Colonic mucosa (tissue), 4 donors: ENCODE results near the gene S100B. TPM values are rescaled to one million over a fixed set of nuclear protein-coding genes. Genes with fewer than 3 reads are reported as not detected.

Experiments
- DNase-seq: peaks from one replicate; pipeline ENCODE4 v3.0.0-alpha.2; 2020
- H3K27ac ChIP-seq: fragments of 200-600 bp; one replicate; pipeline ENCODE4 v1.8.0; 2021
- H3K27me3 ChIP-seq: fragments of 200-600 bp; one replicate; pipeline ENCODE4 v1.8.0; 2021
- H3K36me3 ChIP-seq: fragments of 200-600 bp; one replicate; pipeline ENCODE4 v1.8.0; 2021
- H3K4me1 ChIP-seq: fragments of 200-600 bp; one replicate; pipeline ENCODE4 v1.8.0; 2021; ENCODE audit warnings: mild to moderate bottlenecking
- H3K4me3 ChIP-seq: fragments of 200-600 bp; one replicate; pipeline ENCODE4 v1.8.0; 2021
- H3K9ac ChIP-seq, 2 donors: one replicate each; pipeline ENCODE4 v1.7.0; 2013; ENCODE audit warnings: control low read depth in 2 of 2, low read depth in 2 of 2, low read length in 2 of 2
- H3K9me3 ChIP-seq: fragments of 200-600 bp; one replicate; pipeline ENCODE4 v1.8.0; 2021
- intact Hi-C: fragments of 100-400 bp; cut with DNase I; formaldehyde crosslinking; loops from one replicate; pipeline ENCODE4 v1.14.1; 2022
- total RNA-seq, 2 donors: library from RNA; stranded (reverse); fragmentation: NEBNext Ultra II Directional in 1 of 2; extraction: Animal tissue kit (Norgen Biotek cat#: 25700) in 1 of 2; gene quantifications; one replicate each; pipeline ENCODE4 v1.2.1, GENCODE V29; 2021
- TF ChIP-seq, protein P1 (sequence below): fragments of 200-600 bp; IDR thresholded peaks from one replicate; pipeline ENCODE4 v1.8.0; 2022; ENCODE audit warnings: antibody characterized with exemption, mild to moderate bottlenecking
- donor health status: healthy.
- donor health status: DM: no; HTN: no; CAD: no.
- donor health status: DM: no; HTN: no; CAD: no.

The S100B gene
- total RNA-seq, 2 donors from 2014 or later: 3.3 to 8.2 TPM

- intact Hi-C loops: no loop called here
- H3K36me3 ChIP-seq: peaks cover 5% of the 10 kb centered on the region
- H3K4me3 ChIP-seq: no peak overlapping the region
- H3K9me3 ChIP-seq: no peaks in the 10 kb centered on the region
- no peaks in the 10 kb centered on the region for H3K4me1 ChIP-seq
- no peak for DNase-seq
- TF ChIP-seq, protein P1, sequence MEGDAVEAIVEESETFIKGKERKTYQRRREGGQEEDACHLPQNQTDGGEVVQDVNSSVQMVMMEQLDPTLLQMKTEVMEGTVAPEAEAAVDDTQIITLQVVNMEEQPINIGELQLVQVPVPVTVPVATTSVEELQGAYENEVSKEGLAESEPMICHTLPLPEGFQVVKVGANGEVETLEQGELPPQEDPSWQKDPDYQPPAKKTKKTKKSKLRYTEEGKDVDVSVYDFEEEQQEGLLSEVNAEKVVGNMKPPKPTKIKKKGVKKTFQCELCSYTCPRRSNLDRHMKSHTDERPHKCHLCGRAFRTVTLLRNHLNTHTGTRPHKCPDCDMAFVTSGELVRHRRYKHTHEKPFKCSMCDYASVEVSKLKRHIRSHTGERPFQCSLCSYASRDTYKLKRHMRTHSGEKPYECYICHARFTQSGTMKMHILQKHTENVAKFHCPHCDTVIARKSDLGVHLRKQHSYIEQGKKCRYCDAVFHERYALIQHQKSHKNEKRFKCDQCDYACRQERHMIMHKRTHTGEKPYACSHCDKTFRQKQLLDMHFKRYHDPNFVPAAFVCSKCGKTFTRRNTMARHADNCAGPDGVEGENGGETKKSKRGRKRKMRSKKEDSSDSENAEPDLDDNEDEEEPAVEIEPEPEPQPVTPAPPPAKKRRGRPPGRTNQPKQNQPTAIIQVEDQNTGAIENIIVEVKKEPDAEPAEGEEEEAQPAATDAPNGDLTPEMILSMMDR: no peak
- H3K27me3 ChIP-seq: no peaks in the 10 kb centered on the region
- no peak overlapping the region for H3K27ac ChIP-seq
- no peak overlapping the region for H3K9ac ChIP-seq
These were observed 54.6 kb downstream of the S100B start for GRCh38 chr21:46550116-46550941.

GRCh38 chr21:46549650-46550049 lies 55.2 kb downstream of the S100B start:
- no peaks in the 10 kb centered on the region for H3K4me1 ChIP-seq
- no peaks in the 10 kb centered on the region for H3K27me3 ChIP-seq
- no peak overlapping the region for H3K4me3 ChIP-seq
- DNase-seq: no peak
- TF ChIP-seq, protein P1: no peak
- intact Hi-C loops: no loop called here
- H3K36me3 ChIP-seq: peaks cover 9% of the 10 kb centered on the region
- H3K27ac ChIP-seq: no peak overlapping the region
- no peak overlapping the region for H3K9ac ChIP-seq
- no peaks in the 10 kb centered on the region for H3K9me3 ChIP-seq

Other genes starting within 250 kb of the S100B start
- 10 to 100 TPM; 40.4 to 41.0 TPM for gene DIP2A, start 146.2 kb downstream of the S100B start, total RNA-seq
- gene PRMT2, start 30.6 kb upstream of the S100B start, total RNA-seq: 10 to 100 TPM; 60.9 to 67.8 TPM